Measurements from ENCODE around the gene CEP192. TPM values are rescaled to one million over a fixed set of nuclear protein-coding genes. Genes with fewer than 3 reads are reported as not detected.
"Not testable (repeated sequence)": the region's sequence is repeated elsewhere in the genome, so short reads cannot be mapped to it uniquely, and the experiment has no call there.

The CEP192 gene
- polyA plus RNA-seq, 1 donor: 22.0 TPM

DNA sequence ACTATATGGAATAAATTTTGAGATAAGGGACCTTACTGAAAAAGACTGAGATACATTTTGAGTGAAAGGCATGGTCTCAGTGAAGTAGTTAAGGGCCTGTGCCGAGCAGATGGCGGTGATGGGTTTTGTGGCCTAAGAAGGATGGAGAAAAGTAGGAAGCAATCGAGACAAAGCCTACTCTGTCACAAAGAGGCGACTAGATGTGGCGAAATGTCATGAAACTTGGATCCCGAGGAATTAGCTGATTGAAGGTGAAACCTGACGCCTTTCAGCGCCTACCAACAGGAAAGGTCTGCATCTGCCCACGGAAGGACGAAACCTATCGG is 558 bp upstream of the CEP192 start:
- DNase-seq: no peak

DNA sequence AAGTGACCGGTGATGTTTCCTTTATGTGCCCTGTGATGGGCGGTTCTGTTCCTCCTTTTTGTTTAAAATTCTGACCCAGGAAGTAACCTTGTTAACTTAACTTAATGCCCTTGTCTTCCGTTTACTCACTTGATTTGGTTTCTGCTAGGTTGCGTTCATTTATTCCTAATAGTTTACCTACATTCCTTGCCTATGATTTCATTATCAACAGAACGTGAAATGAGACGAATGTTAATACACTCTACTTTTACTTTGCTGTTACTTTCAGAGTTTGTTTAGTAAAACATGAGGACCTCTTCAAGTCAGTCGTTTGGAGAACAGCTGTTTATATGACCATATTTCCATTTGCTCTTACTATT is 638 bp downstream of the CEP192 start:
- no peak for DNase-seq

DNA sequence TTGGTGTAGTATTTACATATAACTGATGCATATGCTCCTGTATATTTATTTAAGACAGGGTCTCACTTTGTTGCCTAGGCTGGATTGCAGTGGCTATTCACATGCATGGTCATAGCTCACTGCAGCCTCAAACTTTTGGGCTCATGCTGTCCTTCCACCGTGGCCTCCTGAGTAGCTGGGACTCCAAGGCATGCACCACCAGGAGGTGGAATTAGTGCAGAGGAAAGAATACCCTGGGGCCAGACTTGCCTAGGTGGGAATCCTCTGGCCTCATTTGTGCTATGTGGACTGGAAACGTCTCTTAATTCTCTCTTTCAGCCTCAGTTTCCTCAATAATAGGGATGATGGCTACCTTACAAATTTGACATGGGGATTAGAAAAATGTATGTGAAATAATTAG is 2.3 kb downstream of the CEP192 start:
- DNase-seq: no peak

DNA sequence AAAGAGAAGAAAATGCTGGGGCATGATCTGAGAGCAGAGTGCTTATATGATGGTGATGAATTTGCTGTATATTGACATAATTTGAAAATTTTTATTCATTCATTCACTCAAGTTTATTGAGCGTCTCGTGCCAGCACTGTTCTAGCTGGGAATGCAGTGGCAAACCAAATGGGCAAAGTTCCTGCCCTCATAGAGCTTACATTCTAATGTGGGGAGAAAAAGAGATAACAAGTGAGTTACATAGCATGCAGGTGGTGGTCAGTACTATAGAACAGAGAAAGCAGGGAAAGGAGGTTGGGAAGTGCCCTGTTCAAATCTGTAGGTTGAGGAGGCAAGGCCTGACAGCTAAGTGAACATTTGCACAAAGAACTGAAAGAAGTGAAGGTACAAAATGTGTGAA is 4.3 kb downstream of the CEP192 start:
- no peak for DNase-seq

DNA sequence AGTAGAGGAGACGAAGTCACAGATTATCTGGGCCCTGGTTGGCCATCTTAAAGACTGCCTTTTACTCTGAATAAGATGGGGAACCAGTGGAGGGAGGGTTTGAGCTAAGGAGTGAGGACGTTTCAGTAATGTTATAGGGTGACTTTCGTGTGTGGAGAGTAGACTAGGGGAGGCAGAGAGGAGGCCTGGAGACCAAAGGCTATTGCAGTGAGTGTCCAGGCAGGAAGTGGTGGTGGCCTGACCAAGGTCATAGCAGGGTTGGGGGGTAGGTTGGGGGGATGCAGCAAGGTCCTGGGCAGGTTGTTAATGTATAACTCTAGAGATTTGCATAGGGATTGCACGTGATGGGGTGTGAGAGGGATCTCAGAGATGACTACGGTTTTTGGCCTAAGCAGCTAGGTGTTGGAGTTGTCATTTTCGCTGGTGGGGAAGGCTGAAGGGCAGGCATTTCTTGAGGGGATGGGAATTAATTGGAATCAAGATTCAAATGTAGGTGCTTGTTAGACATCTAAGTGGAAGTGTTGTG is 4.9 kb downstream of the CEP192 start:
- no peak for DNase-seq

DNA sequence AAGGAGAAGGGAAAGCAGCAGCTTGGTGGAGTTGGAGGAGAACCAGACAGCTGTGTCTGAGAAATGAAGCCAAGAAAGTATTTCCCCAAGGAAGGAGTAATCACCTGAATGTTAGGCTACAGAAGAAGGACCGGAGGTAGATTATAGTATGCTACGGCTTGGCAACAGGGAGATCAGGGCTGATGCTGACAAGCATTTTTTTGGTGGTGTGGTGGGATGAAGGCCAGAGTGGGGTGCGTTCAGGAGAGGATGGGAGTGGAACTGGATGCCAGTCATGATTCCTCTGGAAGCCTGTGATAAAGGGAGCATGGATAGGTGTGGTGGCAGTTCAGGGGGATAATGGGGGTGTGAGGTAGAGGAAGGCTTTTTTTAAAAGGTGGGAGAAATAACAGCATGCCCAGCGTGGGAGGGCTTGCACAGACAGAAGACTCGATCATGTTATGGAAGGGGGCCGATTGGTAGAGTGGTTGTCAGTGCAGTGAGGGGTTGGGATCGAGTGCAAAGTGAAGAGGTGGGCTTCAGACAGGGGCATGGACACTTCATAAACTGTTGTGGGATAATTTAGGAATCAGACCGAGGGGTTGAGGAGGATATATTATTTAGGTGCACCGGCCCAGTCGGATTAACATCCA is 5.6 kb downstream of the CEP192 start:
- no peak for DNase-seq

DNA sequence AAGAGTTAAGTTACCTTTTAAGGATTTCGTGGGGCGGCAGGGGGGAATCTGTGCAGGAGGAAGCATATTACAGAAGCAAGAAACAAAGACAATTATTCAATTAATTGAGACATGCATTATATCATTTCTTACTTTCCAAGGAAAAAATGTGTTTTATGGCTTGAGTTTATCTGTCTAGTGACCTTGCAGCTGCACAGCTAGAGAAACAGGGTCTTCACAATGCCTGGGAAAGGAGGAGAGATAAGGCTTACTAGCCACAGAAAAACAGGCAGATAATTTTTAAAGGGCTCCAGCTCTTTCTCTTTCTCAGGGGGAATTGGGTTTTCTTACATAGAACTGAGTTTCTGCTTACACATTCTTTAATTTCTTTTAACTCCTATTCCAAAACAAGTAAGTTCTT is 6.2 kb downstream of the CEP192 start:
- not testable (repeated sequence) for DNase-seq

DNA sequence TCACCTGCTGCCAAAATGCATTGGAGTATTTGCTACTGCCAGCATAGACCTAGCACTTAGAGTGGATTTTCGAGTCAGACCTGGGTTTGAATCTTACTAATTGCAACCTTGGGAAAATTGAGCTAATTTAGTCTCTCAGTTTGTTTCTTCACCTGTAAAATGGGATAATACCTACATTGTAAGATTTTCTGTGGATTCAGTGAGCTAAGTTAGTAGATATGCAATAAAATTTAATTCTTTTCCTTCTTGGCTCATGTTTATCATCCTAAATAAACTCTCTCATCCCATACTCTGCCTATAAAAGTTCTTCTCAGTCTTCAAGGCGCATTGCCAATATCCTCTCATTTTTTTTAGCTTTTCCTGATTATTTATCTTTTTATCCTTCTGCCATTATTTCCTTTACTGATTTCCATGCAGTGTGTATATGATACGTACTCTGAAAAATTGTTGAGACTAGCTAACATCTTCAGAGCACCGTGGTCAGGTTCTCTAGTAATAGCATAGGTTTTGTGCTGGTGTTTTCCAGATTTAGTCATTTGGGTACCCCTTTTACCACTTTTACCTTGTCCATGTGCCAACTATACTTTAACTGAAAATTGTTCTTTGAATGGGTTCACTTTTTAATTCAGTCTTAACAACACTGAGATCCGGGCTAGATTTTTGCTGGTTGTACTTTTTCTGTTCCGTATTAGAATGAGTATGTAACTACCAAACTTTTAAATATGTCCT is 7.3 kb downstream of the CEP192 start:
- DNase-seq: no peak

DNA sequence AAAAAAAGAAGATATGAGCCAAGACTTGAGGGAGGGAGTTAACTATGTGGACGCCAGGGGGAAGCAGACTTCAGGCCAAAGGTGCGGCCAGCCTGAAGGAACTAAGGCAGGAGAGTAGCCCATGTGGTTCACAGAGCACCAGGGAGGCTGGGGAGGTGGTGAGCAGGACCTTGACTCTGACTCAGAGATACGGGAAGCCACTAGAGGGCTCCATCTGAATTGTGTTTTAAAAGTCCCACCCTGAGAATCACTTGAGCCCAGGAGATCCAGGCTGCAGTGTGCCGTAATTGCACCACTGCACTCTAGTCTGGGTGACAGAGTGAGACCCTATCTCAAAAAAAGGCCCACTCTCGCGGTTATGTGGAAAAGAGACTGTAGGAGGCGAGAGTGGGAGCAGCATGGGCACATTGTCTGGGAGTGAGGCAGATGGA is 12.3 kb downstream of the CEP192 start:
- DNase-seq: peak; percentile 20

DNA sequence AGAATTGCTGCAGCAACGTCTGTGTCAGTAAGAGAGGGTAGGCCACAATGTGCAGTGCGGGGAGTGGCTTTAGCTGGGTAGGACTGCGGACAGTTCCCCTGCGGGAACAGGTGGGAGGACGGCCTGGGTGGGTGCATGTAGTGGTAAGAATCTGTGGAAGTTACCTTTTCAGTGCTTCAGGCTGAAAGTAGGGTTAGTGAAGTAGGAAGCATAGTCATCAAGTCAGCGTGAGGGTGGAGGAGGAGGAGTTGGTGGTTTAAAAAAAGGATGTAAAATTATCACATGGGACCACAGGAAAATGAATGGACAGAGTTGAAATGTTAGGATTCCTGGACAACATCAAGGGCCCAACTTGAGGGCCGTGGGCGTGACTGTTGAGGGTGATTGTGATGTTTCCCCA is 13.2 kb downstream of the CEP192 start:
- DNase-seq: no peak

DNA sequence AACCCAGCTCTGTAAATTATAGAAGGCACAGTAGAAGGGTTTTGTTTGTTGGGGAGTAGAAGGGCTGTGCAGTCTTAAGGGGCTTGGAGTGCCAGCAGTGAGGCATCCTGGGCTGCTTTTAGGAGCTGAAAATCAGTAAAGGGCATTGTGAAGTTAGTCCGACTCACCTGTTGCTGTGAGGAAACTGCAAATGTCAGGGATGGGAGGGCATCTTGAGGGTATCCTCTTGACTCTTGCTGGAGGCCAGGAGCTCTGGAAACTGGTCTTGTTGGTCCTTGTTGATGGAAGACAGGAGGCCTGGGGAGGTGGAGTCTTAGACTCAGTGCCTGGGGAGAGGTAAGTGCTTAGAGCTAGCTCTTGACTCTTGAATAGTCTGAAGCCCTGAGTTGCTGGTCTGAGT is 14.1 kb downstream of the CEP192 start:
- no peak for DNase-seq

DNA sequence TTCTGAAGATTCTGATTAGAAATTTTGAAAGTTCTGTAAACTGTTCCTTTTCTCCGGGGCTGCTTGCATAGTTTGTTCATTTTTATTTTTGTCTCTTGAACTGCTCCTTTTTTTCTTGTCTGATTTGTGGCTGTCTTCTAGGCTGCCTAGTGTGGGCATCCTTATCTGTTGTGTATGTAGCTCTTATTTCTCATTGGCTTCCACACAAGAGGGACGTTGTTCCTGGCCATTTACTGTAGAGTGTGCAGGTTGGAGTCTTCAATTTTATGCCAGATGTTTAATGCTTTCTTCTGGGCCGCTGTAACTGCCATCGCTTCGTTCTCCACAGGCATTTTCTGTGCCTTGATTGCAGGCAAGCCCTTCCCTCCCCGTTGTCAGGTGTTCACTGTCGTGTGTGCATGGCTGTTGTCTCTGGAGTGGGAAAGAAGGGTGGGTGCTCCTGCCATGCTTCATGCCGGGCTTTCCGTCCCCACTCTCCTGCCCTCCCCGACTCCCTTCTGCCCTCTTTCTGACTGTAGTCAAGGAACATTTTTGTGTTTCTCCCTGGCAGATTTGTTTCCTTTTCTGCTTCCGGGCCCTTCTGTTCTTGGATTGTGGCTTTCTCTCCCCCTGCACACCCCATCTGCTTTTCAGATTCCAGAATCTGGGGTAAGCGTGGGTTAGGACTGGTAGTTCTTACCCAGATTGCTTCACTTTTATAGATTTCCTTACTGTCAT is 15.5 kb downstream of the CEP192 start:
- no peak for DNase-seq

DNA sequence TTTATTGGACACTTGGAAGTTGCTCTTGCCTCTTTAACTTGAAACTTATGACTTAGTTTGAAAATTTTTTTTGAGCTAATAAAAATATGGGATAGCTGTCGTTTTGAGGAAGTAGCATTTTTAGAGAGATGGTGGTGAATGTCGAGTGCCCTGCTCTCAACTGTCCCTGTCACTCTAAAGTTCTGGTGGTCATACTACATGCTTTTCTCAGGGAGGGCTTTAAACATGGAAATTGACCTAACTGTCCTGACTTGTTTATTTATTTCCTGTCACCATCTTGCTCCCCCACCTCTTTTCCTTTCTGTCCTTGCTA is 16.0 kb downstream of the CEP192 start:
- DNase-seq: no peak

DNA sequence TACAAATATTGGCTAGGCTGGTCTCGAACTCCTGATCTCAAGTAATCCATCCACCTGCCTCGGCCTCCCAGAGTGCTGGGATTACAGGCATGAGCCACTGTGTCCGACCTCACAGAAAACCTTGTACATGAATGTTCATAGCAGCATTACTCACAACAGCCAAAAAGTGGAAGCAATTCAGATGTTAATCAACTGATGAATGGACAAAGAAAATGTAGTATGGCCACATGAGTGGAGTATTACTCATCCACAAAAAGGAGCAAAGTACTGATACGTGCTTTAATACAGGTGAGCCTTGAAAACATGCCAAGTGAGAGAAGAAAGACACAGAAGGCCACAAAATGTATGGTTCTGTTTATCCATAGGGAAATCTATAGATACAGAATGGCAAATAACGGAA is 20.6 kb downstream of the CEP192 start:
- no peak for DNase-seq

DNA sequence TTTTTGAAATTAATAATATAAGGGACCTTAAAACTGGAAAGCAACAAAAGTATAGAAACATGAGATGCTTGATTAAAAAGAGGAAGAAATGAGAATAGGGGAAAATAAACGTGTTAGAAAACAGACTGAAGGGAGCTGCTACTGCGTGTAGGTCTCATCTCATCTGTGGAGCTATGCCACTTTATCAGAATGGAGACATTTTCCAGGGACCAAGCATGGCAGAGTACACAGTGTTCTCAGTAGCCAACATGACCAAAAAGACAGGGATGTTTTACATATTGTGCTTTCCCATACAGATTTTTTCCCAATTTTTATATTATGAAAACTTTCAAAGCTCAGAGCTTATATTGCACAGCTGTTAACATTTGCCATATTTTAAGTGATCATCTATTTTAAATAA is 23.1 kb downstream of the CEP192 start:
- DNase-seq: no peak

DNA sequence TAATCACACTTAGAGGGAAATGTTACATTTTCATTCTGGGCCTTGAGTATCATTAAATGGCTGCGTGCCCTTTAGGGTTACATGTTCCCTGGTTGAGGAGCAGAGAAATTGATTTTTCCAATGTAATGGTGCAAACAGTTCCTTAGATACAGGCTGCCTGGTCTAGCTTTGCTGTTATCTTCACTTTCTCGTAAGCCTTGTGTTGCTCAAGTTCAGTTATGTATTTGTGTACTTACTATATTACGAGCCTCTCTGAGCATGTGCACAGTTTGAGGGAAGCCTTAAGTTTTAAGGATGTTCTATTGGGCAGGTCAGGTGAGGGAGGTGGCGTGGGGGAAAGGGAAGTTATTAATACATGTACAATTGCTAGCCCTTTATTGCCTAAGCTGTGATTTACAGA is 23.7 kb downstream of the CEP192 start:
- DNase-seq: no peak

DNA sequence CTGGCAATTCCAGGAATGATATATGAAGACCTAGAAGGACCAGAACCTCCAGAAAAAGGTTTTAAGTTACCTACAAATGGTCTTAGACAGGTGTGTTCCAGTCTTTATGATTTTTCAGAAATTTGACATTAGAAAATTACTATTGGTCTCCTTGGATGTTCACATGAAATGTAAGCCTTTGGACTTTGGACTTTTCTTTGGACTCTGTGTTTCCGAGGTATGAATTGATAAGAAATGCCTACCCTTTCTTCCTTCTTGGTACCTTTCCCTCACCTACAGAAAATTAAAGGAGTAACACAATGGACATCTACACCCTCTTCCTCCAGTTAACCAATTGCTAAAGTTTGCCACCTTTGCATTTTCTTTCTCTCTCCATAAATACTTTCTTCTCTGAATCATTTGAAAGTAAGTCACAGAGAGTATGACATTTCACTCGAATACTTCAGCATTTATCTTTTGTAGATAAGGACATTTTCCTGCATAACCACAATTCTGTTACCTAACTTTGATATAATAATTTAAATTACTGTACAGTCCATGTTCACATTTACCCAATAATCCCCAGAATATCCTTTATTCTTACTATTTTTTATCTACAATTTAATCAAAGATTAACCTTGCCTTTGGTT is 26.2 kb downstream of the CEP192 start:
- DNase-seq: no peak

DNA sequence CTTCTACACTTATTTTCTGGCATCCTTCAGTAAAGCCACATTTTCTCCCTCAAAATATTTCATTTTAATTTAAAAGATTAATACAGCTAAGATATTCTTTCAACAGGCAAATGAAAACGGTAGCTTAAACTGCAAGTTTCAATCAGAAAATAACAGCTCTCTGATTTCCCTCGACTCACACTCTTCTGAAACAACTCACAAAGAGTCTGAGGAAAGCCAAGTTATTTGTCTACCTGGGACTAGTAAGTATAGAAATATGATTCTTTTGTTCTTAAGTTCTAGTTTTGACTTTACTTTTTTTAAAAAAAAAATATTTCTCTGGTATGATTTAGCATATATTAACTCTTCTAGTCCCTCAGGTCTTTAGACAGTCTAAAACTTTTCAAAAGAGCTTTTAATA is 27.2 kb downstream of the CEP192 start:
- no peak for DNase-seq

DNA sequence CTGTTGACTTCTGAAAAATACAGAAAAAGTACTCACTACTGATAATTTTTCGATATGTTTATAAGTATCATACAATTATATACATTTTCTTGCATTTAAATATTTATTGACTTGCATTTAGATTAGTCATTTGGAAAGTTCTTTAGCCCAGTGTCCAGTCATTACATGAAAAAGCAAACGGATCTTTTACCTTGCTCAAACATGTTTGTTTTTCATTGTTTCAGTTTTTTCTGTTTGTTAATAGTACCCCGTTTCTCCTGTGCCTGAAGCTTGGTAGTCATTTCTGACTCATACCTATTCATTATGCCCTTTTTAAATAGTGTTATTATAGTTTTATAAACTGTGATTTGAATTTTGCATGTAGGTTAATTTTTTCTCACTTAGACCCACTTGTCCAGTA is 28.1 kb downstream of the CEP192 start:
- DNase-seq: no peak

DNA sequence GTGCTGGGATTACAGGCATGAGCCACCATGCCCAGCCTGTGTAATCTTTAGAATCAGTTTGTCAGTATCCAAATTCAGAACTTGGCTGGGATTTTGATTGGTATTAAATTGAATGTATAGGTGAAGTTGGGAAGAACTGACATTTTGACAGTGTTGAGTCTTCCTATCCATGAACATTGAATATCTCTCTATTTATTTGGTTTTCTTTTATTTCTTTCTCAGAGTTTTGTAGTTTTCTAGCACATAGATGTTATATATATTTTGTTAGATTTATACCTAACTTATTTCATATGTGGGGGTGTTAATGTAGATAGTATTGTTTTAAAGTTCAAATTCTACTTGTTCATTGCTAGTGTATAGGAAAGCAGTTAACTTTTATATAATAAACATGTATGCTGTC is 31.5 kb downstream of the CEP192 start:
- DNase-seq: no peak

DNA sequence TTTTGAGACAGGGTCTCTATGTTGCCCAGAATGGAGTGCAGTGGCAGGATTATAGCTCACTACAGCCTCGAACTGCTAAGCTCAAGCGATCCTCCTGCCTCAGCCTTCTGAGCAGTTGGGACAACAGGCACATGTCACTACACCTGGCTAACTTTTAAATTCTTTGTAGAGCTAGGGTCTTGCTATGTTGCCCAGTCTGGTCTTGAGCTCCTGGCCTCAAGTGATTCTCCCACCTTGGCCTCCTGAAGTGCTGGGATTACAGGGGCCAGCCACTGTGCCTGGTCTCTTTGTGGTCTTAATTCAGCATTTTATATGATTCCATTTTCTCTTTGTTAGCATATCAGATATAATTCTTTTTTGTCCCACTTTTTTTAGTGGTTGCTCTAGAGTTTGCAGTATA is 34.1 kb downstream of the CEP192 start:
- no peak for DNase-seq

DNA sequence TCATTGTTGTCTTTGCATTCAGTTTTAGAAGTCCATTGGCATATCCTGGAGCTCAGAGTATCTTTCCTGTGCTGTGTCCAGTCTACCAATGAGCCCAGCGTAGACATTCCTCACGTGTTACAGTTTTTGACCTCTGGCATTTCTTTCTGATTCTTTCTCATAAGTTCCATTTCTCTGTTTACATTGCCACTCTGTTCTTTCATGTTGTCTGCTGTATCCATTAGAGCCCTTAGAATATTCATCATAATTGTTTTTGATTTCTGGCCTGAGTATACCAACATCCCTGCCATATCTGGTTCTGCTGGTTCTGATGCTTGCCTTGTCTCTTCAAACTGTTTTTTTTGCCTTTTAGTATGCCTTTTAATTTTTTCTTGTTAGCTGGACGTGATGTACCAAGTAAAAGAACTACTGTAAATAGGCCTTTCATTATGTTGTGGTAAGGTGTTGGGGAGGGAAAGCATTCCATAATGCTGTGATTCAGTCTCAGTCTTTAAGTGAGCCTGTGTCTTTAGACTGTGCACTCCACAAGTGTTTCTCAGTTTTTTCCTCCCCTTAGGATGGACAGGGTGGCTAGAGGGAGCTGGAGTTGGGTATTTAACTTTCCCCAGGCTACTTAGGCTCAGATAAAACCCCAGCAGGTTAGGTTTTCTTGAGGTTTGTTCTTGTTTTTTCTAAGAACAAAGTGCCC is 35.6 kb downstream of the CEP192 start:
- no peak for DNase-seq

DNA sequence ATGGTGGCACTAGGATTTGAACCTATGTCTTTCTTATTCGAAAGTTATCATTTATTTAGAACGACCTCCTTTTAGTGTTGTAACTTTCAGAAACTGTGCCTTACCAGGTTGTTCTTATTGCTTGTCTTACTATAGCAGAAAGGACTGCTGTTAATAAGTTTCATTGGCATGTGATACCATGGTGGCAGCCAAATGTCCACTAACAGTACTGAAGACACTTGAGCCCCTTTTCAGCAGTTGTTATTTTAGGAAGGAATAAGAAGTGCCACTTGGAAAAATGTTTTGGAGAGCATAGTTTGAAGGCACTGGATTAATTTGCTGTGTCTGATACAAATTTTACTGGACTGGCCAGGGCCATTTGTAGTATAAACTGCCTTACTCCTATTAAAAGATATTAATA is 37.7 kb downstream of the CEP192 start:
- DNase-seq: no peak

Data from hindlimb muscle (tissue), 1 donor.